Measurements from ENCODE around the gene TAF8.
A peak's percentile ranks its signal among the peaks of the same experiment; 100 is the strongest.

The TAF8 gene

GRCh38 chr6:42106112-42107023, 56.0 kb downstream of the TAF8 start:
- peak overlapping the region; percentile 64 for H3K27ac Mint-ChIP-seq

GRCh38 chr6:42108071-42108470, 57.7 kb downstream of the TAF8 start:
- no peak overlapping the region for H3K27ac Mint-ChIP-seq
- no peak for DNase-seq
- H3K9me3 Mint-ChIP-seq: peaks cover 7% of the 10 kb centered on the region
- TF ChIP-seq CTCF (IDR thresholded peaks at IDR 0.05): no peak
- H3K4me1 Mint-ChIP-seq: peaks cover 47% of the 10 kb centered on the region
- no peak overlapping the region for H3K4me3 Mint-ChIP-seq
- H3K36me3 Mint-ChIP-seq (ENCODE audit: low read depth): peaks cover 6% of the 10 kb centered on the region
- H3K27me3 Mint-ChIP-seq (ENCODE audit: low read depth, poor library complexity): peaks cover 9% of the 10 kb centered on the region

More at GRCh38 chr6:42106112-42107023, 56.0 kb downstream of the TAF8 start:
- Mint-ChIP-seq H3K27me3 (ENCODE audit: low read depth, poor library complexity) (peaks cover 13% of the 10 kb centered on the region), H3K9me3 (peaks cover 7% of the 10 kb centered on the region), H3K4me3 (peak overlapping the region; percentile 40), H3K4me1 (peaks cover 60% of the 10 kb centered on the region), H3K36me3 (ENCODE audit: low read depth) (peaks cover 6% of the 10 kb centered on the region)
- no peak for TF ChIP-seq CTCF (IDR thresholded peaks at IDR 0.05)
- DNase-seq: no peak

GRCh38 chr6:42110683-42111082, 60.4 kb downstream of the TAF8 start:
- peaks cover 5% of the 10 kb centered on the region for H3K36me3 Mint-ChIP-seq (ENCODE audit: low read depth)
- H3K27ac Mint-ChIP-seq: no peak overlapping the region
- H3K9me3 Mint-ChIP-seq: peaks cover 7% of the 10 kb centered on the region
- TF ChIP-seq CTCF (IDR thresholded peaks at IDR 0.05): no peak
- H3K4me1 Mint-ChIP-seq: peaks cover 47% of the 10 kb centered on the region
- peaks cover 5% of the 10 kb centered on the region for H3K27me3 Mint-ChIP-seq (ENCODE audit: low read depth, poor library complexity)
- H3K4me3 Mint-ChIP-seq: no peak overlapping the region
- DNase-seq: no peak

GRCh38 chr6:42112351-42112750, 62.0 kb downstream of the TAF8 start:
- Mint-ChIP-seq H3K4me1 (peaks cover 44% of the 10 kb centered on the region), H3K9me3 (peaks cover 10% of the 10 kb centered on the region), H3K4me3 (no peak overlapping the region), H3K36me3 (ENCODE audit: low read depth) (peaks cover 5% of the 10 kb centered on the region), H3K27me3 (ENCODE audit: low read depth, poor library complexity) (peaks cover 12% of the 10 kb centered on the region), H3K27ac (no peak overlapping the region)
- no peak for TF ChIP-seq CTCF (IDR thresholded peaks at IDR 0.05)
- no peak for DNase-seq

GRCh38 chr6:42113936-42114636, 63.8 kb downstream of the TAF8 start:
- Mint-ChIP-seq H3K4me3 (no peak overlapping the region), H3K27me3 (ENCODE audit: low read depth, poor library complexity) (peaks cover 8% of the 10 kb centered on the region), H3K27ac (peak overlapping the region; percentile 55), H3K36me3 (ENCODE audit: low read depth) (peaks cover 5% of the 10 kb centered on the region), H3K9me3 (peaks cover 10% of the 10 kb centered on the region), H3K4me1 (peaks cover 42% of the 10 kb centered on the region)
- DNase-seq: no peak
- no peak for TF ChIP-seq CTCF (IDR thresholded peaks at IDR 0.05)

Measured in nephron progenitor cell (in vitro differentiated cells).